IMR-90 (cell line): ENCODE results near the gene GABBR2. TPM values are rescaled to one million over a fixed set of nuclear protein-coding genes. Genes with fewer than 3 reads are reported as not detected.

Experiments
- ATAC-seq: fragments of 200-7000 bp; cut with Tn5 transposase; 2 replicates; pipeline ENCODE4 v1.9.1; 2020; ENCODE audit warnings: low read depth, mild to moderate bottlenecking, moderate library complexity
- BruUV-seq: library from RNA; stranded (reverse); fragments of 400-500 nt; replicated peaks from 2 replicates; lab custom pipeline; 2021; lab: Mats Ljungman, UMichigan
- CTCF ChIA-PET: fragments of 300-600 bp; formaldehyde crosslinking; extraction: SDS; loops from one replicate; lab custom pipeline; 2021; ENCODE audit warnings: antibody characterized with exemption; lab: Yijun Ruan, JAX
- POLR2A ChIA-PET: fragments of 300-600 bp; sonication (Branson Sonifier 250); formaldehyde crosslinking; loops from one replicate; lab custom pipeline; 2022; ENCODE audit warnings: antibody characterized with exemption; ENCODE audit not compliant: unreplicated experiment; lab: Charles Lee
- DNase-seq: peaks from one replicate; pipeline ENCODE4 v3.0.0; 2013
- H2AFZ ChIP-seq: replicated peaks from 2 replicates; pipeline ENCODE3; 2013; ENCODE audit warnings: low read length, mild to moderate bottlenecking; ENCODE audit not compliant: poor library complexity
- H2AK5ac ChIP-seq: 2 replicates; pipeline ENCODE4 v1.6.1; 2013; ENCODE audit warnings: low read depth, low read length, inconsistent platforms
- H2AK9ac ChIP-seq: replicated peaks from 2 replicates; pipeline ENCODE3; 2013; ENCODE audit warnings: mild to moderate bottlenecking, low read depth, low read length, moderate library complexity; ENCODE audit not compliant: poor library complexity
- H2BK120ac ChIP-seq: 2 replicates; pipeline ENCODE4 v1.6.1; 2013; ENCODE audit warnings: low read depth, low read length, inconsistent platforms
- H2BK15ac ChIP-seq: 3 replicates; pipeline ENCODE4 v1.6.1; 2013; ENCODE audit warnings: low read depth, low read length, inconsistent platforms
- H2BK20ac ChIP-seq: 2 replicates; pipeline ENCODE4 v1.6.1; 2013; ENCODE audit warnings: low read depth, mild to moderate bottlenecking, inconsistent platforms, low read length, moderate library complexity
- H2BK5ac ChIP-seq: 2 replicates; pipeline ENCODE4 v1.6.1; 2013; ENCODE audit warnings: mild to moderate bottlenecking, low read depth, low read length, inconsistent platforms; ENCODE audit not compliant: poor library complexity, severe bottlenecking
- H3K14ac ChIP-seq: replicated peaks from 2 replicates; pipeline ENCODE4 v1.6.1; 2013; ENCODE audit warnings: low read depth, low read length, inconsistent platforms
- H3K18ac ChIP-seq: 2 replicates; pipeline ENCODE4 v1.6.1; 2013; ENCODE audit warnings: low read depth, low read length, control low read depth
- H3K23ac ChIP-seq: 2 replicates; pipeline ENCODE4 v1.6.1; 2013; ENCODE audit warnings: low read depth, low read length, inconsistent platforms
- H3K27ac ChIP-seq: 2 replicates; pipeline ENCODE4 v1.5.1; 2013; ENCODE audit warnings: mild to moderate bottlenecking, control low read depth, low read length; ENCODE audit not compliant: insufficient read depth
- H3K27me3 ChIP-seq: 2 replicates; pipeline ENCODE4 v1.6.1; 2013; ENCODE audit warnings: low read length; ENCODE audit not compliant: control insufficient read depth, insufficient read depth
- H3K36me3 ChIP-seq: 2 replicates; pipeline ENCODE4 v1.6.1; 2013; ENCODE audit warnings: low read length, mixed read lengths; ENCODE audit not compliant: control insufficient read depth, insufficient read depth
- H3K4ac ChIP-seq: 2 replicates; pipeline ENCODE4 v1.6.1; 2013; ENCODE audit warnings: low read depth, low read length, inconsistent platforms
- H3K4me1 ChIP-seq: 2 replicates; pipeline ENCODE4 v1.6.1; 2013; ENCODE audit warnings: low read length, mixed read lengths; ENCODE audit not compliant: control insufficient read depth, insufficient read depth
- H3K4me2 ChIP-seq: 2 replicates; pipeline ENCODE4 v1.6.1; 2013; ENCODE audit warnings: low read depth, mild to moderate bottlenecking, control low read depth, low read length, moderate library complexity
- H3K4me3 ChIP-seq: 2 replicates; pipeline ENCODE4 v1.5.1; 2013; ENCODE audit warnings: low read depth, mild to moderate bottlenecking, control low read depth, low read length, moderate library complexity; ENCODE audit not compliant: insufficient read depth
- H3K56ac ChIP-seq: 2 replicates; pipeline ENCODE4 v1.6.1; 2013; ENCODE audit warnings: low read length, inconsistent platforms; ENCODE audit not compliant: insufficient read depth; ENCODE audit errors: extremely low read depth
- H3K79me1 ChIP-seq, 2 experiments: 2 replicates each; pipeline ENCODE4 v1.6.1; 2013; ENCODE audit warnings: low read length in 2 of 2, inconsistent platforms in 1 of 2, low read depth in 1 of 2
- H3K9ac ChIP-seq: 2 replicates; pipeline ENCODE4 v1.6.1; 2013; ENCODE audit warnings: low read depth, low read length, control low read depth
- H3K9me1 ChIP-seq: 2 replicates; pipeline ENCODE4 v1.6.1; 2013; ENCODE audit warnings: low read length, inconsistent platforms; ENCODE audit not compliant: insufficient read depth
- H3K9me3 ChIP-seq: 2 replicates; pipeline ENCODE4 v1.6.1; 2013; ENCODE audit warnings: low read length; ENCODE audit not compliant: control insufficient read depth, insufficient read depth
- H4K20me1 ChIP-seq: 2 replicates; pipeline ENCODE4 v1.6.1; 2013; ENCODE audit warnings: low read length, inconsistent platforms; ENCODE audit not compliant: insufficient read depth
- H4K5ac ChIP-seq: 2 replicates; pipeline ENCODE4 v1.6.1; 2013; ENCODE audit warnings: mild to moderate bottlenecking, low read depth, low read length, control low read depth
- H4K8ac ChIP-seq, 2 experiments: 2 replicates each; pipeline ENCODE4 v1.6.1; 2013; ENCODE audit warnings: low read depth in 2 of 2, low read length in 2 of 2, control low read depth in 1 of 2, inconsistent platforms in 1 of 2
- H4K91ac ChIP-seq: 2 replicates; pipeline ENCODE4 v1.6.1; 2013; ENCODE audit warnings: low read depth, low read length, inconsistent platforms; ENCODE audit not compliant: insufficient read depth
- CEBPB ChIP-seq: IDR thresholded peaks from 2 replicates; pipeline ENCODE4 v1.6.1; 2012; ENCODE audit warnings: low read depth, low read length, improper control_type of control experiment
- CHD1 ChIP-seq: IDR thresholded peaks from 2 replicates; pipeline ENCODE4 v1.6.1; 2012; ENCODE audit warnings: low read depth, low read length, improper control_type of control experiment
- CTCF ChIP-seq: conservative IDR thresholded peaks from 2 replicates; pipeline ENCODE4 v1.5.1; 2012; ENCODE audit warnings: mild to moderate bottlenecking, low read depth, low read length, improper control_type of control experiment
- ELK1 ChIP-seq: fragments of 150-350 bp; IDR thresholded peaks from 2 replicates; pipeline ENCODE4 v1.6.1; 2016; ENCODE audit warnings: low read depth, mild to moderate bottlenecking, low read length, moderate library complexity, borderline replicate concordance
- FOS ChIP-seq: fragments of 150-350 bp; IDR thresholded peaks from 2 replicates; pipeline ENCODE4 v1.6.1; 2016; ENCODE audit warnings: low read depth, low read length
- MAFK ChIP-seq: IDR thresholded peaks from 2 replicates; pipeline ENCODE4 v1.6.1; 2012; ENCODE audit warnings: low read depth, low read length, improper control_type of control experiment
- MAZ ChIP-seq: IDR thresholded peaks from 2 replicates; pipeline ENCODE4 v1.6.1; 2012; ENCODE audit warnings: low read depth, mild to moderate bottlenecking, low read length, improper control_type of control experiment, moderate library complexity, borderline replicate concordance
- NFE2L2 ChIP-seq: fragments of 150-350 bp; IDR thresholded peaks from 2 replicates; pipeline ENCODE4 v1.6.1; 2016; ENCODE audit warnings: low read depth, mild to moderate bottlenecking, low read length
- POLR2A ChIP-seq: IDR thresholded peaks from 2 replicates; pipeline ENCODE4 v1.6.1; 2012; ENCODE audit warnings: mild to moderate bottlenecking, low read depth, low read length
- RAD21 ChIP-seq: IDR thresholded peaks from 2 replicates; pipeline ENCODE4 v1.6.1; 2012; ENCODE audit warnings: low read length, improper control_type of control experiment
- RCOR1 ChIP-seq: IDR thresholded peaks from 2 replicates; pipeline ENCODE4 v1.6.1; 2012; ENCODE audit warnings: mild to moderate bottlenecking, low read length, improper control_type of control experiment; ENCODE audit not compliant: insufficient replicate concordance
- SMC3 ChIP-seq: fragments of 150-350 bp; IDR thresholded peaks from 2 replicates; pipeline ENCODE4 v1.6.1; 2016; ENCODE audit warnings: low read depth, mild to moderate bottlenecking, antibody characterized with exemption, low read length, moderate library complexity
- WGBS, 2 experiments: methylation state at CpG; one replicate each; pipeline versions ENCODE4 v1.1.5 to v1.1.7; 2013; ENCODE audit warnings: missing lambda C conversion rate in 2 of 2; ENCODE audit not compliant: insufficient read length in 1 of 2; ENCODE audit errors: extremely low coverage in 2 of 2; 5-methylcytosine and 5-hydroxymethylcytosine counted together
- dilution Hi-C: fragments of 300-500 bp; cut with HindIII; formaldehyde crosslinking; loops from one replicate; pipeline ENCODE4 v1.14.3; 2018; ENCODE audit warnings: low sequenced_read_pairs; ENCODE audit not compliant: unreplicated experiment
- in situ Hi-C: fragments of 300-500 bp; cut with MboI; formaldehyde crosslinking; loops from 3 replicates; pipeline ENCODE4 v1.14.3; 2019; ENCODE audit warnings: low sequenced_read_pairs, inconsistent platforms, mixed read lengths
- intact Hi-C: fragments of 100-400 bp; cut with micrococcal nuclease; formaldehyde crosslinking; loops from 2 replicates; pipeline ENCODE4 v1.10.0; 2022
- polyA plus RNA-seq, 3 experiments: library from polyadenylated mRNA; depleted of rRNA; stranded (reverse); fragments of >200 nt; gene quantifications; 2 replicates each; pipeline ENCODE4 v1.2.3, GENCODE V29; 2012; ENCODE audit warnings: low replicate concordance in 1 of 3
- total RNA-seq: library from RNA; depleted of rRNA; stranded (reverse); fragments of >200 nt; gene quantifications from 2 replicates; pipeline ENCODE4 v1.2.3, GENCODE V29; 2012

GABBR2 gene
- total and polyA plus RNA-seq, 2 of the 4 experiments (the other 2 are of a cell fraction), result 14.2 to 20.3 TPM

GRCh38 chr9:98579700-98580099, 129.0 kb downstream of the GABBR2 start:
- H3K4ac ChIP-seq, result no peak overlapping the region
- ATAC-seq (no peak), DNase-seq (no peak)
- no peak overlapping the region for H3K23ac ChIP-seq
- BruUV-seq, result no TSS peak
- H4K91ac ChIP-seq, result no peak overlapping the region
- no peak overlapping the region for H2BK5ac ChIP-seq
- ChIA-PET POLR2A (no interaction called here), CTCF (no interaction called here)
- no peak overlapping the region for H3K4me3 ChIP-seq
- H2BK120ac ChIP-seq, result no peak overlapping the region
- peaks cover 3% of the 10 kb centered on the region; the same call in 1 of the 2 replicates for H4K20me1 ChIP-seq
- no peak for TF ChIP-seq CHD1
- no peak for TF ChIP-seq MAFK
- TF ChIP-seq RCOR1, result no peak
- TF ChIP-seq POLR2A, result no peak
- no peak for TF ChIP-seq CEBPB
- no peak for TF ChIP-seq RAD21
- no peak for TF ChIP-seq SMC3
- TF ChIP-seq ELK1, result no peak
- TF ChIP-seq CTCF, result no peak
- no peak for TF ChIP-seq FOS
- TF ChIP-seq NFE2L2, result no peak
- TF ChIP-seq MAZ, result no peak
- H3K36me3 ChIP-seq, result peaks cover 3% of the 10 kb centered on the region; the same call in 1 of the 2 replicates
- intact Hi-C loops (loop anchor here (10.0 kb wide), 1 partner anchor 125 kb away; the partner anchor contains the start of gene GABBR2), dilution Hi-C loops (no loop called here), in situ Hi-C loops (no loop called here)
- H3K56ac ChIP-seq, result no peak overlapping the region
- H4K8ac ChIP-seq, result no peak overlapping the region
- H3K9me3 ChIP-seq, result no peaks in the 10 kb centered on the region
- no peaks in the 10 kb centered on the region; the same call in 1 of the 2 replicates for H3K27me3 ChIP-seq
- no CpG with 5 or more reads among the region's 2 CpGs for WGBS, 2 experiments
- no peak overlapping the region for H2BK20ac ChIP-seq
- peaks cover 14% of the 10 kb centered on the region for H3K9me1 ChIP-seq
- no peak overlapping the region for H3K4me2 ChIP-seq
- H3K18ac ChIP-seq, result no peak overlapping the region
- no peak overlapping the region for H2AK5ac ChIP-seq
- no peak overlapping the region for H4K5ac ChIP-seq
- no peak overlapping the region for H2BK15ac ChIP-seq
- H3K9ac ChIP-seq, result no peak overlapping the region
- no peak overlapping the region for H3K14ac ChIP-seq
- peaks cover 0 to 29% of the 10 kb centered on the region in 2 experiments; a peak in 2 of 4 replicates for H3K79me1 ChIP-seq
- H2AFZ ChIP-seq, result no peak overlapping the region
- H3K4me1 ChIP-seq, result peaks cover 11% of the 10 kb centered on the region
- no peak overlapping the region for H2AK9ac ChIP-seq
- H3K27ac ChIP-seq, result no peak overlapping the region
